Kidney tubule cell (primary cell): ENCODE measurements around the gene MLLT1.

Source experiments
- DNase-seq: peaks from one replicate; pipeline ENCODE4 v3.0.0-alpha.2; 2018; ENCODE audit warnings: low spot score

MLLT1 gene

DNA sequence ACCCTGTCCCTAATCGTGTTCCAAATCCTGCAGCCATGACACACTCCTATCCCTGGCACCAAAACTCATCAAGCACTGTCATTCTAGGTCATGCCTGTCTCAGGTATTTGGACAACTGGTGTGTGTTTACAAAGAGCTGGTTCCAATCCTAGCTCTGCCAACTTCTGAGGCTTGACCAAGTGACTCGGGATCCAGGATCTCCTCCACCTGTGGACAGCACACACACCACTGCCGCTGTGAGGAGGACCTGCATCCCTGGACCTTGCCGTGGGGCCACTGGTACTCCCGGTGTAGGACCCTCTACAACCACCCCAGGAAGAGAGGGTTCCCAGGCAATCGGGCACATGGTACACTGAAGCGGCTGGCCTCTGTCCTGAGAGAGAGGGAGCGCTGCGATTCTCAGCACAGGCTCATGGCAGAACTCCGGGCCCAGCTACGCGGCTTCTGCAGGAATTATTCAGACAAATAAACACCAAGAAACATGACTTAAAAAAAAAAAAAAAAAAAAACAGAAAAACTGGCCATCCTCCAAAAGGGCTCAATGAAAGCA, 20.4 kb downstream of the MLLT1 start:
- no peak for DNase-seq

DNA sequence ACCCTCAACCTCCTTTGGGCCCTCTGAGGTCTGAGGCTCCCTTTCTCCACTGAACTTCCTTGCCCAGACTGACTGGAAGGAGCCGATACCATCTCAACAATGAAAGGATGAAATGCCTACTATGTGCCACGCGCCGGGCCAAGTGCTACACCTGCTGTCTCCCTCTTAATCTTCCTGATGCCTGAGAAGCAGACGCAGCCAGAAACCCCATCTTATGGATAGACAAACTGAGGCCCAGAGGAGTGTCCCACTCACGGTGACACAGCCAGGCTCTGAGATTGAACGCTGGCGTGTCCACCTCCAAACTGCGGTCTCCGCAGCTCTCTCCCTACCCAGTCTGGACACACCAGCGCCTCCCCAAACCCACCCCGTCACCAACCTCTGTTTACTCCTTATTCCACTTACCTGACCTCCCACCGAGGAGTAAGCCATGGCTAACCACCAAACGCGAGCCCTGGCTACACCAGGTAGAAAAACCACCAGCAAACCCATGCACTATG, 20.9 kb downstream of the MLLT1 start:
- DNase-seq, result no peak

DNA sequence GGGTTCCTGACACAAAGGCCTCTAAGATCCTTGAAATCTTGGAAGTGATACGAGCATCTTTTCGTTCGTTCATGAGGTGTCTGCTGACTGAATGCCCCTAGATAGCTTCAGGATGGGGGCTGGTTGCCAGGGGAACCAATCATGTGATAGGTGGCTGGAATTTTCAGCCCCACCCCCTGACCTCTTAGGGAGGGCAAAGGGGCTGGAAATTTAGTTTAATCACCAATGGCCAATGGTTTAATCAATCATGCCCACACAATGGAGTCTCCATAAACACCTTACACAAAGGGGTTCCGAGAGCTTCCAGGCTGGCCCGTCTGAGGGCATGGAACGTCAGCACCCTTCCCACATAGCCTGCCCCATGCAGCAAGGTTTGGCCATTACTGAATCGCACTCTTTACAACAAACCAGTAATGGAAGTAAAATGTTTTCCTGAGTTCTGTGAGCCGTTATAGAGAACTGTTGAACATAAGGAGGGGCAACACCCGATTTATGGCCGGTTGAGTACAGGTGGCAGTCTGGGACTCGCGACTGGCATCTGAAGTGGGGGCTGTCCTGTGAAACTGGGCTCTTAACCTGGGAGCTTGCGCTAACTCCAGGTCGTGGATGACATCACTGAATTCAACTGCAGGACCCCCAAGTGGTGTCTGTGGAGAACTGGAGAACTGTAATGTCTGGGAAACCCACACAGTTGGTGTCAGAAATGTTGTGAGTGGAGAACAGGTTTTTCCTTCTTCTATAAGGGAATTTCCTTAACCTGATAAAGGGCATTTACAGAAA, 25.6 kb downstream of the MLLT1 start:
- DNase-seq, result no peak

DNA sequence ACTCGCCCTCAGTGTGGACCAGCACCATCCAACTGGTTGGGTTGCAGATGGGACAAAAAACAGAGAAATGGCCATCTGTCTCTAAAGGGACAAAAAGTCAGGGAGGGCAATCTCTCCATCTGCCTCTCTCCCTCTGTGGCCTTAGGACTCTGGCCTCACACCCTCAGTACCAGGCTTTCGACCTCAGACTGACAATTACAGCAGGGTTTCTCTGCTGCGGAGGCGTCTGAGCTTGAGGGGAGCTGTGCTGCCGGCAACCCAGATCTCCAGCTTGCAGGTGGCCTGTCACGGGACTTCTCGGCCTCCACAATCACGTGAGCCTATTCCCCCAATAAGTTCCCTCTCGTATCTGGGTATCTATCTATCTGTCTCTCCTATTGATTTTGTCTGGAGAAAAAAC, 27.7 kb downstream of the MLLT1 start:
- no peak for DNase-seq

- no peak for DNase-seq
Observed at GRCh38 chr19:6250909-6251308, 28.9 kb downstream of the MLLT1 start.

DNA sequence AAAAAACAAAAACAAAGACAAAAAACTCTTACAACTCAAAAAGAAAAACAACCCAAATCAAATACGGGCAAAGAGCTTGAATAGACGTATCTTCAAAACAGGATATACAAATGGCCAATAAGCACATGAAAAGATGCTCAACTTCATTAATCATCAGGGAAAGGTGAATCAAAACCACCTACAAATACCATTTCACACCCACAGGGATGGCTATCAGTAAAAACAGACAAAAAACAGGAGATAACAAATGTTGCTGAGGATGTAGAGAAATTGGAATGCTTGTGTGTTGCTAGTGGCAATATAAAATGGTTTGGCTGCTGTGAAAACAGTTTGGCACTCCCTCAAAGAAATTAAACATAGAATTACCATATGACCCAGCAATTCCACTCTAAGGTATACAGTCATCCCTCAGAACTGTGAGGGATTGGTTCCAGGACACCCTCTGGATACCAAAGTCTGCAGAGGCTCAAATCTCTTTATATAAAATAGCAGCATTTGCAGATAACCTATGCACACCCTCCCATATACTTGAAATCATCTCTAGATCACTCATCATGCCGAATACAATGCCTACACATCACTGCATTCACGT, 29.7 kb downstream of the MLLT1 start:
- DNase-seq, result no peak

GRCh38 chr19:6249296-6249695, 30.5 kb downstream of the MLLT1 start:
- DNase-seq, result no peak

DNA sequence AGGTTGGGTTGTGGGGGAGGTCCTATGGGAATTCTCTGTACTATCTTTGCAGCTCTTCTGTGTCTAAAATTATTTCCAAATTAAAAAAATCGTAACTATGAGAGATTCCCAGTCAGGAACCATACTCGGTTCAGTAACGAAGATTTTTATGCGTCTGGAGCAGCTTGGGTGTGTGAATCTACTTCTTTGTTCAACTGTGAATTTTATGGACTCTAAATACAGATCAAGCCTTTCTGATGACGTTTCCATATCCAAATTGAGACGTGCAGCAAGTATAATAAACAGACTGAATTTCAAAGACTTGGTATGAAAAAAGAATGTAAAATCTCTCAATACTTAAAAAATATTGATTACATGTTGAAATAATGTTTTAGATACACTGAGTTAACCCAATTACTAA, 30.9 kb downstream of the MLLT1 start:
- DNase-seq, result no peak

DNA sequence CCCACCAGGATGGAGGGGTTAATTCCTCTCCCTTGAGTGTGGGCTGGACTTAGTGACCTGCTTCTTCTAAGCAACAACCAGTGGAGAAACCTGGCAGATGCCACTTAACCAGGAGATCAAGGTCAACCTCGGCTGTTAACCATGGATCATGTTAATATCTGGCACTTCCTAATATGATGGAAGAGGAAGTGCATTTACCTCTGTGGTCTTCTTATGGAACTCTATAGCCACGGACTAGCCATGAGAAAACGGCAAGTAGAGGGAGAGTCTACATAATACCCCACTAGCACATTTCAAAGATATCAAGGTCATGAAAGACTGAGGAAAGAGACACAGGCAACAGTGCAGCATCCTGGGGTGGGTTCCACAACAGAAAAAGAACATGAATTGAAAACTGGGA, 31.4 kb downstream of the MLLT1 start:
- no peak for DNase-seq

GRCh38 chr19:6247007-6247288, 32.8 kb downstream of the MLLT1 start:
- no peak for DNase-seq

DNA sequence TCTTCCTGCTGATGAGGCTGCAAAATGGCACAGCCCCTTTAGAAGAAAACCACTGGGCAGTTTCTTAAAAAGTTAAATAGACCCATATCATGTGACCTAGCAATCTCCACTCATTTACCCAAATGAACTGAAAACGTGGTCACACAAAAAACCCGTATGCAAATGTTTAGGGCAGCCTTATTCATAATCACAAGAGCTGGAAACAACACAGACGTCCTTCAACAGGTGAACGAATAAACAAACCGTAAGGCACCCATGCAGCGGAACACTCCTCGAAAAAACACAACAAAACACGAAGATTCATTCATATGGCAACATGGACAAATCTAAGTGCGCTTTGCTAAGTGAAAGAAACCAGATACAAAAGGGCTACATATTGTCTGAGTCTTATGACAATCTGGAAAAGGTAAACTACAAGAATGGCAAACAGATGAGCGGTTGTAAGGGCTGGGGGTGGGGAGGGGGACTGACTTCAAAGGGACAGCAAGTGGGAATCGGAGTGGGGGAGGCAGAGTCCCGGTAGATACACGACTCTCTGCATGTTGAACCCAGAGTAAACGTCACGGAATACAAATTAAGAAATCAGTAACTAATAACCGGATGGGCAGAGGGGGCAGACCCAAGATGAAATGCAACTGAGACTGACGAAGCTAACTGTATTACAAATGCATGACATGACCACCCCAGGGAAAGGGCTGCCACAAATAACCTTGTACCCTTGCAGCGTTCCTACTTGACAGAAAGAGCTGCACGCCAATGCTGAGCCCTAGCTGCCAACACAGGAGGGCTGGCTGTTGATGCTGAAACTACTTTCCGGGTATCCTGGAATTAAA, 33.4 kb downstream of the MLLT1 start:
- no peak for DNase-seq

DNA sequence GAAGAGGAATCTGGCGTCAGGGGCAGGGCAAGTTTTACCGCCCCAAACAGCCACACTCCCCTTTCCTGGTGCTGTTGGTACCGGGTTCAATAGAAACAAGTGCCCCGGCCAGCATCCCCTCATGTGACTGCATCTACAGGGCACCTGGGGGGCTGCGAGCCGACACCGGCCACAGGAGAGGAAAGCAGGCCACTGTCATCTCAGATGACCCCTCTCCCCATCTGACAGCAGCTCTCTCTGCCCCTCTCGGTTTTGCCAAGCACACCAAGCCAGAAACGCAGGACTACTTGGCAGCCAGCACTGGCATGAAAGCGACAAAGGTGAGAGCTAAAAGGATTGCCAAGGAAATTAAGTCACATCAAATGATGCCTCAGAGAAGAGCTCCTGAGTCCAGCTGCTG, 37.1 kb downstream of the MLLT1 start:
- no peak for DNase-seq

DNA sequence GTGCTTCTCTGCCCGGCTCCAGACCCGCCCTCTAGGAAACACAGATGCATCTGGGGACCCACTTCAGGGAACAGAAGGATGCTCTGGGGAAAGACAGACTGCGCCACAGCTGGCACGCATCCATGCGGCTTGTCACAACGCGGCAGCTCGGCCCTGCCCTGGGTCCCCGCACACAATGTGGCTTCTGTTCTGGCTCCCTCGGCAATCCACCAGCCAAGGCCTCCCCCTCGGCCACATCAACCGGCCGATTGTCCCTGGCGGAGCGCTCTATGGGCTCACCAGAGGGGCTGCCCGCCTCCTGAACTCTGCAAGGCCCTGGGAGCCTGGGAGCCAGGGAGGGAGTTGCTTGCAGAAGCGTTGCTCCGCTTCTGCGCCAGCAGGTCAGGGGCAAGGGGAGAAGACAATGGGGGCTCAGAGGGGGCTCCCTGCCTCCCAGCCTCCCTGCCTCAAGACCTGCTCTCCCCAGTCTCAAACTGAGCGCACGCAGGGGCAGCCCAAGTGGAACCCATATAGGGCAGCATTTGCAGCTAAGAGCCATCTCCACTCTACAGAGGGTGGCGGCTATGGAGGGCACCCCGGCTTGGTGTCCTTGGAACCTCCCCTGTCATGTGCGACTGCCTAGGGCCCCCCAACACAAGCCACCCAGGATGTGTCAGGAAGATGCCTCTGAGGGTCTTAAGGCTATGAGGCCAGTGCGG, 37.9 kb downstream of the MLLT1 start:
- DNase-seq, result no peak

- no peak for DNase-seq
Observed at GRCh38 chr19:6241056-6241455, 38.7 kb downstream of the MLLT1 start.

DNA sequence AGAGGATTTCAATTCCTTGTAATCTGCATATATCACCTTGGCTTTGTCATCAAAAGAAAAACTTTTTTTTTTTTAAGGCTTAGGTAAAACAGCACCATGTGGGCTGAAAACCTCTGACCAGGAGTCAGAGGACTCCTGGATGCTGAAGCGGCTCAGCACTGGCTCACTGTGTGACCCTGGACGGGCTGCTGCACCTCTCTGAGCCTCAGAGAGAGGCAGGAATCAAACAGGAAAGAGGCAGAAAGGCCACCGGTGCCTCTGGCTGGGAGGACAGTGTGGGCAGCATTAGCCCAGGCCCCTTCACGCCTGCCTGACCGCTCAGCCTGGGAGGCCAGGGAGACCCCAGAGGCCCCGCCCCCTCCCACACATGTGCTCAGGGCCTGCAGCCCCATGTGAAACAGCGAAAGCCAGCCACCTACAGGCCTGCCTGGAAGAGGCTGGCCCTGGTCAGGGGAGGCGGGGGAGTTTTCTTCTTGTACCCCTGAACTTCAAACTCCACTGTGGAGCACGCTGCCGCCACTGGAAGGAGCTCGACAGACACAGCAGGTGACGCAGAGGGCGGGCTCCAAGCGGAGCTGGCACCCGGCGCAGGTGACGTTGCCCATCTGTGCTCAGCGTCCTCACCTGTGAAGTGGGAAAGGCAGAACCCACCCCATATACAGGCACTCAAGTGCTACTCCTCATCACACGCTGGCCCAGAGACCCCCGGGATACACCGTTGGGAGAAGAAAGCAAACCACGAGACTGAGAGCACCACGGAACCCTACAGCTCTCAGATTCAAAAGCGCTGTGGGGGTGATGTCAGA, 39.7 kb downstream of the MLLT1 start:
- DNase-seq, result no peak

DNA sequence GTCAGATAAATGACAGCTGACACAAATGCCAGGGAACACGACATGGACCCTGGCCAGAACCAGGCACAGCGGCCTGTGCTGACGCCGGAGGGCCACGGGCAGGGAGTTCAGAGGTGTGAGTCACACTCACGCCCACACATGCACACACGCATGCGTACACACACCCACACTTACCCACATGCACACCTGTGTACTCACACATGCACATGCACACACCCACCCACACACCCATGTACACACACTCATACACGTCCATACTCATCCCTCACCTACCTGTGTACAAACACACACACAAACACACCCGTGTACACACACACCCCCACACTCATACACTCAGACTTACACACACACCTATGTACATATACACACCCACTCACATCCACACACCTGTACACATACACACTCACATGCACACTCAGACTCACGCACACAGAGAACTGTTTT, 40.4 kb downstream of the MLLT1 start:
- DNase-seq, result peak; percentile 18

DNA sequence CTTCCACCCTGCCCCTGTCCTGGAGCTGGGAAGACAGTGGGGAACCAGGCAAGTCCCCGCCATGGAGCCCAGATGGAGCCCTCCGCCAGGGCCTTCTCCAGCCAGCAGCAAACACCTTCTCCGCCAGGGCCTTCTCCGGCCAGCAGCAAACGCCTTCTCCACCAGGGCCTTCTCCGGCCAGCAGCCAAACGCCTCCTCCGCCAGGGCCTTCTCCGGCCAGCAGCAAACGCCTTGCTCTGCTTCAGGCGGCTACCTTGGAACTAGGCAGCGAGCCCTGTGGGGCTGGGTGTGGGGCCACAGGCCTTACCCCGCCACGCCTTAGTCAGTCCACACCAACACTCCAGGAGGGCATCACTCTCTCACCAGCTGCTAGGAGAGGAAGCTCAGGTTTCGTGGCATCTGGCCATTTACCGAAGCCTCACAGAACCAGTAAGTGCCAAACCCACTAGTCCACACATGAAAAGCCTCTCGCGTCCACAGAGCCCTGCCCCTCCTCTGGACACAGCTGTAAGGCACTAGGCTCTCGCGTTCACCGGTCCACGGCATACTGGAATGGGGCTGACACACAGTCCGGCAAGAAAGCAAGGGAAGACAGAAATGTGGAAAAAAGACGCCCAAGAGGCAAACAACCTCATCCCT, 41.0 kb downstream of the MLLT1 start:
- no peak for DNase-seq

GRCh38 chr19:6238256-6238642, 41.5 kb downstream of the MLLT1 start:
- no peak for DNase-seq

DNA sequence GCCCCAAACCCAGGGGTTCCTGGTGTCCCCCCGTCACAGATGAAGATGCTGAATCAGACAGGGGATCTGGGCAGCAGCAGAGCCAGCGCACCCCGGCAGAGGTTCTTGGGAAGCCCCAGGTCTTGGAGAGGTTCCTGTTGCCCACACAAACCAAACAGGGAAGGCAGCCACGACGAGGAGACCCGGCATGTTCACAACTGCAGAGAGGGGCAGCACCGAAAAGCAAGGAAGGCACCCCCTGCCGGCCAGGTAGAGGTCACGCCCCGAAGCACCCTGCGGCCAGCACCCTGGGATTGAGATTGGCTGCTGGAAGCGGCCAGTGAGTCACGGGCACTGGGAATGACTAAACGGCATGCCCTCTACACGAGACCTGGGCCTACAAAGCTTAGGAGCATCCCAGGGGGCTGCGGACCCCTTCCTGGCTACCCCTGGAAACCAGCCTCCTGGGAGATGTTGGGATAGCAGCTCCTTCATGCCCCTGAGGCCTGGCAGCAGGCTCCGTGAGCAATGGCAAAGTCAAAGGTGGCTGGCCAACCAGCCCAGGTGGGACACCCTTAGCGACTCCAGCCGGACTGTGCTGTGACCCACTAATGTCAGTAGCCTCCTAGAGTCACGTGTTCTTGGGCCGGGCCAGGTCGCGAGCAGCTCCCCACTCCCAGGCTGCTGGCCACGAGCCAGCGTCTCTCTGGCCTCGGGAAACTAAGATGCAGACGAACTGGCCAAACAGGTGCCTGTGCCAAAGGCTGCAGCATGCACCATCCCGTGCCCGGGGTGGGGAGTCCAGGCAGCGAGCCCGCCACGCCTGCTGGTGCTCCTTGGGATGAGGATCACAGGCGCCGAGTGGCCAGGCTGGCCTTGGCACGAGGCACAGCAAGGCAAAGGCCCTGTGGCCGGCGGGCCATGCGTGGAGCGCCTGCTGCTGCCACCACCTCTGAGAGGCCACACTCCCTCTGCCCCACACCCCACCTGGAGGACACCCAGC, 43.2 kb downstream of the MLLT1 start:
- peak; percentile 57 for DNase-seq
